DND-41 (cell line): Measurements from ENCODE around the gene CARHSP1.

Experiments used
- ATAC-seq: fragments of 200-7000 bp; cut with Tn5 transposase; 3 replicates; pipeline ENCODE4 v1.9.1; 2021; ENCODE audit warnings: low read depth; ENCODE audit not compliant: insufficient read depth
- DNase-seq: peaks from one replicate; pipeline ENCODE4 v3.0.0-alpha.2; 2020
- H2AFZ ChIP-seq: 2 replicates; pipeline ENCODE4 v1.6.0; 2012; ENCODE audit warnings: low read depth, low read length
- H3K27ac ChIP-seq: 2 replicates; pipeline ENCODE4 v1.5.1; 2012; ENCODE audit warnings: low read length, inconsistent platforms
- H3K27me3 ChIP-seq: fragments of 200-600 bp; sonication (generic); 2 replicates; pipeline ENCODE4 v1.6.0; 2012; ENCODE audit warnings: low read length, mild to moderate bottlenecking, inconsistent platforms; ENCODE audit not compliant: insufficient read depth, poor library complexity
- H3K36me3 ChIP-seq: 2 replicates; pipeline ENCODE4 v1.5.1; 2012; ENCODE audit warnings: low read length, inconsistent platforms; ENCODE audit not compliant: insufficient read depth
- H3K4me1 ChIP-seq: 2 replicates; pipeline ENCODE4 v1.5.1; 2012; ENCODE audit warnings: mild to moderate bottlenecking, low read length; ENCODE audit not compliant: insufficient read depth
- H3K4me2 ChIP-seq: 2 replicates; pipeline ENCODE4 v1.6.0; 2012; ENCODE audit warnings: mild to moderate bottlenecking, moderate library complexity, low read length, inconsistent platforms; ENCODE audit not compliant: insufficient read depth
- H3K4me3 ChIP-seq, 2 experiments: fragments of 200-600 bp in 1 of 2; shearing (Covaris generic) in 1 of 2; 2 replicates each; pipeline ENCODE4 v1.5.1; 2012 to 2016; ENCODE audit warnings: inconsistent platforms in 2 of 2, low read length in 2 of 2, mild to moderate bottlenecking in 2 of 2, low read depth in 1 of 2, moderate library complexity in 1 of 2
- H3K79me2 ChIP-seq: 2 replicates; pipeline ENCODE4 v1.6.0; 2012; ENCODE audit warnings: low read length, inconsistent platforms; ENCODE audit not compliant: insufficient read depth
- H3K9ac ChIP-seq: 2 replicates; pipeline ENCODE4 v1.6.0; 2012; ENCODE audit warnings: low read depth, mild to moderate bottlenecking, inconsistent platforms, low read length, moderate library complexity
- H3K9me3 ChIP-seq: 2 replicates; pipeline ENCODE4 v1.5.1; 2012; ENCODE audit warnings: low read length, moderate library complexity, mild to moderate bottlenecking, inconsistent platforms; ENCODE audit not compliant: insufficient read depth, severe bottlenecking
- H4K20me1 ChIP-seq: 2 replicates; pipeline ENCODE4 v1.6.0; 2012; ENCODE audit warnings: low read length; ENCODE audit not compliant: insufficient read depth
- CTCF ChIP-seq: IDR thresholded peaks from 2 replicates; pipeline ENCODE4 v1.5.1; 2012; ENCODE audit warnings: borderline replicate concordance, low read length, moderate library complexity, mild to moderate bottlenecking; ENCODE audit not compliant: poor library complexity, severe bottlenecking; ENCODE audit errors: extremely low read depth
- EZH2 ChIP-seq: IDR thresholded peaks from 3 replicates; pipeline ENCODE4 v1.6.1; 2012; ENCODE audit warnings: borderline replicate concordance, low read depth, mild to moderate bottlenecking, moderate library complexity, low read length, inconsistent platforms; ENCODE audit not compliant: severe bottlenecking

Gene CARHSP1

GRCh38 chr16:8855051-8855786 lies 13.6 kb downstream of the CARHSP1 start:
- Histone ChIP-seq H4K20me1 (peaks cover 80% of the 10 kb centered on the region), H3K36me3 (peaks cover 93% of the 10 kb centered on the region), H3K4me1 (peaks cover 15% of the 10 kb centered on the region; the same call in 1 of the 2 replicates), H2AFZ (no peak overlapping the region), H3K4me2 (no peak overlapping the region), H3K27ac (no peak overlapping the region), H3K79me2 (peaks cover 89% of the 10 kb centered on the region), H3K9me3 (no peaks in the 10 kb centered on the region), H3K4me3 (no peak overlapping the region), H3K9ac (no peak overlapping the region), H3K27me3 (no peaks in the 10 kb centered on the region)
- DNase-seq (peak; percentile 41), ATAC-seq (peak; percentile 13; the same call in 1 of the 3 replicates)
- TF ChIP-seq CTCF (peak; percentile 49), EZH2 (no peak)

GRCh38 chr16:8854298-8854948 lies 14.4 kb downstream of the CARHSP1 start:
- Histone ChIP-seq H3K27me3 (no peaks in the 10 kb centered on the region), H4K20me1 (peaks cover 80% of the 10 kb centered on the region), H3K4me2 (no peak overlapping the region), H3K79me2 (peaks cover 88% of the 10 kb centered on the region), H3K9ac (no peak overlapping the region), H3K27ac (no peak overlapping the region), H3K4me1 (peaks cover 14% of the 10 kb centered on the region; the same call in 1 of the 2 replicates), H3K36me3 (peaks cover 93% of the 10 kb centered on the region), H3K4me3 (no peak overlapping the region), H3K9me3 (no peaks in the 10 kb centered on the region), H2AFZ (no peak overlapping the region)
- no peak for ATAC-seq
- TF ChIP-seq EZH2: no peak
- no peak for TF ChIP-seq CTCF
- no peak for DNase-seq

GRCh38 chr16:8853611-8854010 lies 15.2 kb downstream of the CARHSP1 start:
- Histone ChIP-seq H3K79me2 (peaks cover 87% of the 10 kb centered on the region), H3K27me3 (no peaks in the 10 kb centered on the region), H3K9ac (no peak overlapping the region), H3K9me3 (no peaks in the 10 kb centered on the region), H3K4me2 (no peak overlapping the region), H4K20me1 (peaks cover 79% of the 10 kb centered on the region), H3K36me3 (peaks cover 93% of the 10 kb centered on the region), H3K27ac (no peak overlapping the region), H3K4me1 (peaks cover 6% of the 10 kb centered on the region; the same call in 1 of the 2 replicates), H3K4me3 (no peak overlapping the region), H2AFZ (no peak overlapping the region)
- ATAC-seq (no peak), DNase-seq (no peak)
- no peak for TF ChIP-seq CTCF
- no peak for TF ChIP-seq EZH2
